Left ventricle myocardium inferior (tissue), 1 donor: ENCODE measurements around the gene FAM240A. TPM values are rescaled to one million over a fixed set of nuclear protein-coding genes. Genes with fewer than 3 reads are reported as not detected.
A peak's percentile ranks its signal among the peaks of the same experiment; 100 is the strongest.

ENCODE experiments used
- DNase-seq: peaks from one replicate; pipeline ENCODE4 v3.0.0-alpha.2; 2020
- H3K27ac ChIP-seq: fragments of 200-600 bp; replicated peaks from 2 replicates; pipeline ENCODE4 v1.8.0; 2021
- H3K27me3 ChIP-seq: fragments of 200-600 bp; 2 replicates; pipeline ENCODE4 v1.8.0; 2021; ENCODE audit warnings: low read depth
- H3K36me3 ChIP-seq: fragments of 200-600 bp; 2 replicates; pipeline ENCODE4 v1.8.0; 2021
- H3K4me1 ChIP-seq: fragments of 200-600 bp; 2 replicates; pipeline ENCODE4 v1.8.0; 2021
- H3K4me3 ChIP-seq: fragments of 200-600 bp; 2 replicates; pipeline ENCODE4 v1.8.0; 2021; ENCODE audit warnings: mild to moderate bottlenecking, moderate library complexity
- H3K9me3 ChIP-seq: fragments of 200-600 bp; replicated peaks from 2 replicates; pipeline ENCODE4 v1.8.0; 2021
- CTCF ChIP-seq: fragments of 200-600 bp; IDR thresholded peaks from 2 replicates; pipeline ENCODE4 v1.8.0; 2021; ENCODE audit warnings: antibody characterized with exemption, mild to moderate bottlenecking, borderline replicate concordance
- intact Hi-C: fragments of 100-400 bp; cut with micrococcal nuclease; formaldehyde crosslinking; loops from one replicate; pipeline ENCODE4 v1.11.0; 2022
- total RNA-seq: library from RNA; stranded (reverse); fragmentation: NEBNext Ultra II Directional; extraction: Animal tissue kit (Norgen Biotek cat#: 25700); gene quantifications from one replicate; pipeline ENCODE4 v1.2.1, GENCODE V29; 2021
- donor health status: DM: no; HTN: yes; CAD: no; lungs with severe emphysema.

FAM240A gene
- total RNA-seq, 1 donor from 2014 or later: not detected

GRCh38 chr3:46664971-46665762 lies 52.8 kb downstream of the FAM240A start:
- H3K27ac ChIP-seq: peak overlapping the region; percentile 86
- peaks cover 91% of the 10 kb centered on the region for H3K4me1 ChIP-seq
- DNase-seq: peak; percentile 52
- no peak overlapping the region for H3K4me3 ChIP-seq
- no peaks in the 10 kb centered on the region for H3K9me3 ChIP-seq
- H3K27me3 ChIP-seq: no peaks in the 10 kb centered on the region
- no peak for TF ChIP-seq CTCF
- H3K36me3 ChIP-seq: no peaks in the 10 kb centered on the region
- intact Hi-C loops: no loop called here

GRCh38 chr3:46665763-46666452 lies 53.6 kb downstream of the FAM240A start:
- Histone ChIP-seq H3K27me3 (no peaks in the 10 kb centered on the region), H3K4me1 (peaks cover 84% of the 10 kb centered on the region), H3K36me3 (no peaks in the 10 kb centered on the region), H3K4me3 (no peak overlapping the region), H3K9me3 (no peaks in the 10 kb centered on the region), H3K27ac (peak overlapping the region; percentile 86)
- TF ChIP-seq CTCF: no peak
- intact Hi-C loops: no loop called here
- no peak for DNase-seq

- intact Hi-C loops: no loop called here
Measured at GRCh38 chr3:46666453-46666845, 54.1 kb downstream of the FAM240A start.

GRCh38 chr3:46667061-46667621 lies 54.8 kb downstream of the FAM240A start:
- TF ChIP-seq CTCF: no peak
- H3K27me3 ChIP-seq: no peaks in the 10 kb centered on the region
- intact Hi-C loops: no loop called here
- no peak overlapping the region for H3K4me3 ChIP-seq
- no peaks in the 10 kb centered on the region for H3K9me3 ChIP-seq
- H3K27ac ChIP-seq: peak overlapping the region; percentile 86
- no peak for DNase-seq
- H3K36me3 ChIP-seq: peaks cover 11% of the 10 kb centered on the region
- H3K4me1 ChIP-seq: peaks cover 71% of the 10 kb centered on the region

More at GRCh38 chr3:46666453-46666845, 54.1 kb downstream of the FAM240A start:
- Histone ChIP-seq H3K27me3 (no peaks in the 10 kb centered on the region), H3K36me3 (peaks cover 5% of the 10 kb centered on the region), H3K4me3 (no peak overlapping the region), H3K4me1 (peaks cover 78% of the 10 kb centered on the region), H3K9me3 (no peaks in the 10 kb centered on the region), H3K27ac (peak overlapping the region; percentile 86)
- DNase-seq: peak; percentile 55
- no peak for TF ChIP-seq CTCF

- intact Hi-C loops: no loop called here
- no peak for DNase-seq
- H3K4me3 ChIP-seq: no peak overlapping the region
- peaks cover 15% of the 10 kb centered on the region for H3K36me3 ChIP-seq
- peak overlapping the region; percentile 86 for H3K27ac ChIP-seq
- H3K27me3 ChIP-seq: no peaks in the 10 kb centered on the region
- H3K9me3 ChIP-seq: no peaks in the 10 kb centered on the region
- TF ChIP-seq CTCF: no peak
- H3K4me1 ChIP-seq: peaks cover 66% of the 10 kb centered on the region
Measured at GRCh38 chr3:46667657-46668056, 55.3 kb downstream of the FAM240A start.
